H7 (cell line): Measurements from ENCODE around the gene RIPOR2. TPM values are rescaled to one million over a fixed set of nuclear protein-coding genes. Genes with fewer than 3 reads are reported as not detected.
"Not testable (repeated sequence)": the region's sequence is repeated elsewhere in the genome, so short reads cannot be mapped to it uniquely, and the experiment has no call there.

Experiments
- DNase-seq: peaks from one replicate; pipeline ENCODE4 v3.0.0; 2012
- H3K27me3 ChIP-seq: 2 replicates; pipeline ENCODE4 v1.6.0; 2011; ENCODE audit warnings: mild to moderate bottlenecking, low read length; ENCODE audit not compliant: control insufficient read depth, insufficient read depth
- H3K36me3 ChIP-seq: replicated peaks from 2 replicates; pipeline ENCODE4 v1.5.1; 2011; ENCODE audit warnings: low read length; ENCODE audit not compliant: control insufficient read depth, insufficient read depth
- H3K4me3 ChIP-seq: 2 replicates; pipeline ENCODE4 v1.5.1; 2011; ENCODE audit warnings: low read depth, mild to moderate bottlenecking, control low read depth, low read length, moderate library complexity; ENCODE audit not compliant: insufficient read depth
- total RNA-seq: library from RNA; depleted of rRNA; stranded (reverse); fragments of >200 nt; shearing (Covaris generic); gene quantifications from 2 replicates; pipeline ENCODE4 v1.2.3, GENCODE V29; 2014

RIPOR2 gene
- total RNA-seq, 1 experiment from 2014 or later = 0.31 TPM

DNA sequence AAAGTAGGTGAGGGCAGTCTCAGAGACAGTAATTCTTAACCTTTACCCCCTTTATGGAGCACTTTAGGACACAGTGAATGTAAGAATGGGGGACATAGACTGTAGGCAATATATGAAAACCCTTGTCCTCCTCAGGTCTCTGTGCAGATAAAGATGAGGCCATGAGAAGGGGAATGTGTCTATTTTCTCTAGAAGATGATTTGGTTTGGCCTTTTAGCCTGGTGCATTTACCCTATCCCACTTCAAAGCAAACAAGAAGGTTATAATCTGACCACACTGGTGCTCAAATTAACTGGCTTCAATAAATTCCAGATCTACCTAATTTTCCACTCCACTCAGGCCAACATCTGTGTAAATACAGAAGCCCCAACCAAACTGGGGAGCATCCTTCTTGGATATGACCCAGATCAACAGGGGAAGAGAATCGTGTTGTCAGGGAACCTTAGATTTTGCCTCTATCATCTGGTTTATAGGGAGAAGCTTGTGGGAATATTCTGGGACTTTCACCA lies 42.4 kb downstream of the RIPOR2 start:
- Histone ChIP-seq H3K27me3 (no peaks in the 10 kb centered on the region), H3K4me3 (no peak overlapping the region), H3K36me3 (no peaks in the 10 kb centered on the region)
- no peak for DNase-seq

DNA sequence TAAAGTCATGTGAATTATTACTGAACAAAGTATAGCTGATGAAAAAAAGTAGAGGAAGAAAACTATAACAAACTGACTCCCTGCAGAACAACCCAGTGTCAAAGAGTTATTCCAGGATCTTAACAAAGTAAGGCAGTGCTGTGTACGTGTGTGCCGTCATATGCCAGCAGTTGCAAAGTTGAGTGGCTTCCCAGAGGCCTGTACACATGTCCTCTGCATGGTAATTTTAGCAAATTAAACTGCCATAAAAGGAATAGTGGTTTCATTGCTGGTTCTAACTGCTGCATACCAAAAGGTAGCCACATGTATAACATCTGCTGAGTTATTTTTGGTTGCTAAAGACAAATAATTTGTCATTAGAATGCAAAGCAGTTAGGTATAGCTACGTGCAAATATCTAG lies 44.8 kb downstream of the RIPOR2 start:
- Histone ChIP-seq H3K36me3 (no peaks in the 10 kb centered on the region), H3K4me3 (no peak overlapping the region), H3K27me3 (no peaks in the 10 kb centered on the region)
- DNase-seq = no peak

DNA sequence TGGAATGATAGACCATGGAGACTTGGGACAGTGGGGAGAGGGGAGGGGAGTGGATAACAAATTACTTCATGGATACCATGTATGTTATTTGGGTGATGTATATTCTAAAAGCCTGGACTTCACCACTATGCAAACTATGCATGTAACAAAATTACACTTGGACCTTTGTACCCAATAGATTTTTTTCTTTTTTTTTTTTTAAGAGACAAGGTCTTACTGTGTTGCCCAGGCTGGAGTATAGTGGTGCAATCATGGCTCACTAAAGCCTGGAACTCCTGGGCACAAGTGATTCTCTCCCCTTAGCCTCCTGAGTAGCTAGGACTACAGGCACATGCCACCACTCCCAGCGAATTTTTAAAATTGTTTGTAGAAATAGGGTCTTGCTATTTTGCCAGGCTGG lies 45.3 kb downstream of the RIPOR2 start:
- DNase-seq = no peak
- Histone ChIP-seq H3K27me3 (no peaks in the 10 kb centered on the region), H3K36me3 (no peaks in the 10 kb centered on the region), H3K4me3 (no peak overlapping the region)

DNA sequence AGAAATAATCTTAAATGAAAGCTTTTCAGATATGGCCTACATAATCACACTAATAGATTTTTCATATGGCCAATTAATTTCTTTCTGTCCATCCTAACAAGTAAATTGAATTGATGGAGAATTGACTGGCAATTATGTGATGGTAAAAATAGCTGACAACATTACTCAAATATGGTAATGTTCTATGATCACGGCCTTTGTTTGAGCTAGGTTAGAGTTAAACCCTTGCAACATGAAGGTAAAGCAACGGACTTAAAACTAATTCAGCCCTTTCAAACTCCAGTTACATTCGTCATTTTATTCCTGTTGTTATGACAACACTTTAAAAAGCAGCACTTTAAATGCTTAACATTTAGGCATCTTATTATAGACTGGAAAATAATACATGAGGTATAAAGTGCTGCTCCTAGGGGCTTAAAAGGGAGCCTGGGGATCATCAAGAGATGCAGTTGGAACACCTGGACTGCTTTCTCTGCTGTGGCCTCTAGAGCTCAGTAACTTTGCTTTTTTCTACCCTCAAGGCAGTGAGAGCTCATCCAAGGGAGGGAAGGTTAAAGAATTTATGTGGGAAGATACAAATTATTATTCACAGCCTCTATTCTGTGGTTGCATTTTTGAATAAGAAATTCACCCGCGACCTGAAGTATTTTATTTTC lies 46.9 kb downstream of the RIPOR2 start:
- Histone ChIP-seq H3K27me3 (no peaks in the 10 kb centered on the region), H3K36me3 (no peaks in the 10 kb centered on the region), H3K4me3 (no peak overlapping the region)
- no peak for DNase-seq

DNA sequence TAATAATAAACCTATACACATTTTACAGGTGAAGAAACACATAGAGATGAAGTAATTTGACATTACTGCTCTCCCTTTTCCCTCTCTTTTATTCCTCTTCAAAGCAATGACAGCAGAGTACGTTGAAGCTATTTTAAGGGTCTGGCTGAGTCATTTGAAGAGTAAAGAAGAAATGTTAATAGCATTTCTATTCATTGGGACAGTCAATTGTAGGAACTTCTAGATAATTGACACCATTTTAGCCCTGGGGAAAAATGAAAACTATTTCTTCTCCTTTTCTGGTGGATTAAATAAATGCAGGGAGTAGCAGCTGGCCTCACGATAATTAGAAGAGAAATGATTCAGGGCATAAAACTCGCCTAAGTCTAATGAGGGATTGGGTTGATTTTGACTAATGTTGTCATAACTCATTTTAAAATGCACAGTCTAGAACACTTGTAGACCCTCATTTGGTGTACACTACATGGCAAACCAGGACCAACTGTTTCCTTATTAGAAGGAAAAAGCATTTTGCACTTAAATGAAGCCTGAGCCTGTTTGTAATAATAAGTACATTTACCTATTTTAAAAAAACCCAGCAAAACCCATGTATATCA lies 48.1 kb downstream of the RIPOR2 start:
- H3K36me3 ChIP-seq = no peaks in the 10 kb centered on the region
- no peak overlapping the region for H3K4me3 ChIP-seq
- H3K27me3 ChIP-seq = no peaks in the 10 kb centered on the region
- no peak for DNase-seq

DNA sequence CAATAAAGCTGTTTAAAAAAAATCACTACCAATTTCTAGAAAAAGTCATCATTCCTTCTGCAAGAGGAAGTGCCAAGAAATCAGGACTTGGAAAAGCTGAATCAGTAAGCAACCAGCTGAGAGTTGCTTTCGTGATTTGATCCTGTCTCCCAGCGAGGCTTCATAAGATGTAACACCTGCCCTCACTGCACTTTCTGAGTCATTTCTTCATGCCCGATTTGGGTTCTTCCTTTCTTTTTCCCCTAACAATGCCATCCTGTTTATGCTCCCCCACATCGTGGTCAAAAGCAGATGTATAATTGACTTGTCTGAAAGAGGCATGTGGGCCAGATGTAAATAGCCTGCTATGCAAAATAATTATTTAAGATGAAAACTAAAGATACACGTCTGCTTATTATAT lies 52.1 kb downstream of the RIPOR2 start:
- Histone ChIP-seq H3K27me3 (no peaks in the 10 kb centered on the region), H3K4me3 (no peak overlapping the region), H3K36me3 (no peaks in the 10 kb centered on the region)
- DNase-seq = no peak

DNA sequence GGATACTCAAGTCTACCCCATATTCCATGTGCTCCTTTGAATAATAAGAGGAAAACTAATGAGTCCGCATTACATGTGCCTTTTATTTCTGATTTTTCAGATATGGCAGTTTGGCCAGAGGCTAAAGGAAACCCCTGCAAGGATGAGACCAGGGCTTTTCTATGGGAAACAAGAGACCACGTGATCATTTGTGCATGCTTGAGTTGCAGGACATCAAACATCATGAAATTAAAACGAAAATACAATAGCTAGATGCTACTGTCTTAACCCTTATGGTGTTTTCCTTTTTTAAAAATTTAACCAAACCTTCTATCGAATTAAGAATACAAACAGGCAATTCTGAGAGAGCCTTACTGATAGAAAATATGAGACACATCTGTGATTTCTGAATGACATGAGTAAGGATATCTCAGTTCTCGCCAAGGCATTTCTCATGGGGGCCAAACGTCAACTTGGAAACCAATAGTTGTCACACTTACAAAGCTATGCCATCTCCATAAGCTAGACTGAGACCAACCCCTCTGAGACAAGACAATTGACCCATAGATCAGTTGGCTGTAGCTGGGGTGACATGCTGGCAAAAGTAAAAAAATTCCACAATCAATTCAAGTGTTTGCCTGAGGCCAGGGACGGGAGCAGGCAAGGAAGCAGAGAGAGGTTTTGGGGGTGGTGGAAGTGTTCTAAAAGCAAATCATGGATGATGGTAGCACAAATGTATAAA lies 52.8 kb downstream of the RIPOR2 start:
- Histone ChIP-seq H3K27me3 (no peaks in the 10 kb centered on the region), H3K36me3 (no peaks in the 10 kb centered on the region), H3K4me3 (no peak overlapping the region)
- no peak for DNase-seq

DNA sequence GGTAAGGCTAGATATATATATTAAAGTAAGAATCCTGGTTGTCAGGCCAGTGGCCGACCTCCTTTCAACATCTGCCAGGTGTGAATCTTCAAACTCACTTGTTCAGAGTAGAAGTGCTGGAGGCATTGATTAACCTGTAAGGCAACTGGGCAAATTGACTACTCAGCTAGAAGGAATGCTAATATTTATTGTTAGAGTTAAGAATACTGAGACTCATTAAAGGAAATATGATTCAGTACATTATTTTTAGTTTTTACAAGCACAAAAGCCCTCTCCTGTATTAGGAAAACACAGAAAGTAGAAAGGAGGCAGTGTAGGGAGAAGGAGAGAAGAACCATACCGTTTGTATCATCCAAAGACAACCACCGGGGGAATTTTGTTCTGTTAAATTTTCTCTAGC lies 53.5 kb downstream of the RIPOR2 start:
- DNase-seq = no peak

DNA sequence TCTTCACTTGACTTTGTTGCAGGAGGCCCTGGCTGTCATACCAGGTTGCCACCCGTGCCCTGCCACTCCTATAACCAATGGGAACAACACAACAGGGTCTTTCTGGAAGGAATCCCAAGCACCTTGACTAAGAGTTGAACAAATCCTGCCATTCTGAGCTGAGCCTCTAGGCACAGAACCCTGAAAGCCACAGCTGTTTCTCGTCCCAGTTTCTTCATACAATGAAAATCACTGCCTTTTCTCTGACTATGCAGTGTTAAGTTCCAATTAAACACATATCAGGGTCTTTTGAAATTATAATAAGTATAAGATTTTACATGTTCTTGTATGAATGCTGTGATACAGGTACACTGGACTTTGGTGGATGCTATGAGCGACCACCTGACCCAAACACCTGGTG lies 54.4 kb downstream of the RIPOR2 start:
- DNase-seq = no peak
- H3K36me3 ChIP-seq = no peaks in the 10 kb centered on the region
- H3K27me3 ChIP-seq = no peaks in the 10 kb centered on the region
- no peak overlapping the region for H3K4me3 ChIP-seq

More for the DNA sequence above, 53.5 kb downstream of the RIPOR2 start:
- no peak overlapping the region for H3K4me3 ChIP-seq
- no peaks in the 10 kb centered on the region for H3K36me3 ChIP-seq
- no peaks in the 10 kb centered on the region for H3K27me3 ChIP-seq

DNA sequence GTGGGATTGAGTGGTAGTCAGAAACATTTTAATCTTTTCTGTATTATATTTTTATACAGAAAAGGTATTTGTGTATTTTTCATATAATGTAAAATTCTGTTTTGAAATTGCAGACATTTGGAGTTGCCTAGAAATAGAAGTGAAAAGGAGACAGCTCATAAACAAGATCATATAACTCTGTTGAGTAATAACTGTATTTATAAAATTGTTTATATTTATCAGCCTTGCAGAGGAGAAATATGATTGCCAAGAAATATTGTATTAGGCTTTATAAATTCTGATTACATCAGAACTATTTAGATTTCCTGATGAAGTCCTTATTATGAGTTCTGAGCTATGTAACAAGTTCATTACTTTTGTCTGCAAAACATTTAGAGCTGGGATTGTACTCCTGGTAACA lies 55.3 kb downstream of the RIPOR2 start:
- no peaks in the 10 kb centered on the region for H3K36me3 ChIP-seq
- DNase-seq = no peak
- H3K4me3 ChIP-seq = no peak overlapping the region
- H3K27me3 ChIP-seq = no peaks in the 10 kb centered on the region

DNA sequence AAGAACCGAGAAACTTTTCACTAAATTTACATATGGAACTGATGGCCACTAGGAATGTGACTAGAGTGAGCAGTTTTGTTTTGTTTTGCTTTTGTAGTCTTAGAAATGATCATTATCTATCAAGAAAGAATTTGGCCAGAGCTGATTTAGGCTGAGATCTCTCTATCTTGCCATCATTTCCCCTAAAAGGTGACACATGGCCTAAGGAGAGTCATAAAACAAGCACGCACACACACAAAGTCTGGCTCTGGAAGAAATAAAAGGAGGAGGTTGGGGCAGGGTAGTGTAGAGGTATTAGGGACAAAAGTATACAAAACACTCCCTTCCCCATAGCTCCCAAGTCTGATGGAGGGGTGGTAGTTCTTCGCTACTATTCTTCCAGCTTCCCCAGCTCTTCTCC lies 56.4 kb downstream of the RIPOR2 start:
- no peak for DNase-seq
- no peak overlapping the region for H3K4me3 ChIP-seq
- H3K36me3 ChIP-seq = no peaks in the 10 kb centered on the region
- H3K27me3 ChIP-seq = no peaks in the 10 kb centered on the region

DNA sequence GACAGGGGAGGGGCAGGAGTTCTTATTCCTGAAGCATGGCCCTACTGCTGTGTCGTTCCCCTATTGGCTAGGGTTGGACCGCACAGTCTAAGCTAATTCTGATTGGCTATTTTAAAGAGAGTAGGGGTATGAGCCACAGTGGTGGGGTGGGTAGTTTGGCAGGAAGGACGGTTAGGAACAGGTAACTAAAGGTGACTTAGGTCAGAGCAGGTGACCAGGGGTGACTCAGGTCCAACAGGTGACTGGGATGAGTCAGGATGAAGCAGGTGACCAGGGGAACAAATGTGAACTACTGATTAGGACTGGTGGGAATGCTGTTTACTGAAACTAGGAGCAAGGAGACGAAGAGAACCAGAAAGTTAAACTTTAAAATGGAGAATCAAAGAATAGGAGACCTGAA lies 58.0 kb downstream of the RIPOR2 start:
- DNase-seq, H3K4me3 ChIP-seq, H3K36me3 ChIP-seq, H3K27me3 ChIP-seq: not testable (repeated sequence)

DNA sequence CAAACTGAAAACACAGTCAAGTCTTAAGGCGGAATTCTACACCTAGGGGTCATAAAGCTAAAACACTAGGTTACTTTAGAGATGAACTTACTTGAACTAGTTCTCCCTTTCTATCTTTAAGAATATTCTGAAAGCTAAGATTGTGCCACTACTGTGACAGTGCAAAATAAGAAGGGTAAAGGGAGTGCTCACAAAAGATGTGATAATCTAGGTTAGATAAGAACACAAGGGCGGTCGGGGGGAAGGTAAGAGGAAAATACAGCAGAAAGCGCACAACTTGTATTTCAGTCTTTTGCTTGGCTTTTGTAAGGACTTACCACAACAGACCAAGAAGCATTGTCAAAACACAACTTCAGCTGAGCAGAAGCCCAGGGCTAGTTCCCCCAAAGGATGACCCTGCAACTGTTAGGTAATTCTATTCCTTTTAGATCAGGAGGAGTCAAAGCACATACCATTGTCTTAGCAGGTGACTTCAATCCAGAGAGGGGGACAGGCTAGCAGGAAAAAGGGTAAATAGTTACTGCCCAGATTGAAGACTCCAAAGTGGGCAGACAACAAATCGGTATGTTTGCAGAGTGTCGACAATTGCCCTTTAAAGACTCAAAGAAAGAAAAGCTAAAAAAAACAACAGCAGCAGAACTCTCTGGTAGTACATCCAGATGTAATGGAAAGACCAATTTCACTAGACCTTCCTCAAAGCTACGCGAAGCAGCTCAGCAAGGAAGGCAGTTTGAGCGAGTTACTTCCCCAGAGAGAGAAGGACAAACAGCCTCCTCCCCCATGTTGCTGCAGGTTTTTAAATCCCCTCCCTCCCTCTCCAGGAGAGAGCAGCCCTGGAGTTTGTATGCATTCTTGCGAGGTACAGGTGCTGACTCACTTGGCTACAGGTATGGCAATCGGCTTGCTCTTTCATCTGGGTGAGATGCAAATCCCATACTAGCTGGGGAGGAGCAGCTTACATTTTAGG lies 59.0 kb downstream of the RIPOR2 start:
- peak; percentile 73 for DNase-seq
- Histone ChIP-seq H3K36me3 (no peaks in the 10 kb centered on the region), H3K4me3 (no peak overlapping the region), H3K27me3 (no peaks in the 10 kb centered on the region)

DNA sequence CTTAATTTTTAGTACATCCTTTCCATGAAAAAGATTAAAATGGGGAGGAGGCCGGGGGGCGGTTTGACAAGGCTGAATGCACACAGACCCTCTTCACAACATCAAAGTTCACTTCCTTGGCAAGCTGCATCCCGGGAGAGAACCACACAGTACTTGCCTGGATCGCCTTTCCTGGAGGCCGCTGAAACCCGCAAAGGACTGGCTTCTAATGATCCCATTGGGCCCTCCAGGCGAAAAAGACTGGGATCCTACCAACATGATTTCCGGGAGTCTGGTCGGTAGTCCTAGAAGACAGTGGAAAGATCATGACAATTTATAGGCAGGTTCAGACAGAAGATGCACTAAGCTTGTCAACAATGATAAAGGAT lies 60.2 kb downstream of the RIPOR2 start:
- no peak for DNase-seq
- no peaks in the 10 kb centered on the region for H3K27me3 ChIP-seq
- H3K36me3 ChIP-seq = no peaks in the 10 kb centered on the region
- no peak overlapping the region for H3K4me3 ChIP-seq
